Calu3 (cell line): Measurements from ENCODE around the gene LRRN4. TPM values are rescaled to one million over a fixed set of nuclear protein-coding genes. Genes with fewer than 3 reads are reported as not detected.

ENCODE experiments used
- Bru-seq: library from RNA; stranded (reverse); fragments of 400-500 nt; gene quantifications from one replicate; lab custom pipeline; 2021; lab: Mats Ljungman, UMichigan
- BruChase-seq, 2 experiments: library from RNA; stranded (reverse); fragments of 400-500 nt; gene quantifications; one replicate each; lab custom pipeline; 2021; lab: Mats Ljungman, UMichigan
- BruUV-seq: library from RNA; stranded (reverse); fragments of 400-500 nt; replicated peaks from 2 replicates; lab custom pipeline; 2021; lab: Mats Ljungman, UMichigan
- CTCF ChIA-PET: fragments of 300-600 bp; sonication (Branson Sonifier 250); formaldehyde crosslinking; loops from one replicate; lab custom pipeline; 2022; ENCODE audit warnings: antibody characterized with exemption; lab: Charles Lee
- DNase-seq: peaks from one replicate; pipeline ENCODE4 v3.0.0; 2022
- H3K27ac Mint-ChIP-seq: one replicate; pipeline ENCODE4 v1.8.0; 2022; ENCODE audit warnings: mixed read lengths; ENCODE audit not compliant: unreplicated experiment
- H3K27me3 Mint-ChIP-seq: one replicate; pipeline ENCODE4 v1.8.0; 2022; ENCODE audit warnings: mixed read lengths; ENCODE audit not compliant: unreplicated experiment
- H3K36me3 Mint-ChIP-seq: one replicate; pipeline ENCODE4 v1.8.0; 2022; ENCODE audit warnings: mild to moderate bottlenecking, moderate library complexity, mixed read lengths; ENCODE audit not compliant: insufficient read depth, unreplicated experiment
- H3K4me1 Mint-ChIP-seq: one replicate; pipeline ENCODE4 v1.8.0; 2022; ENCODE audit warnings: mild to moderate bottlenecking, low read depth, mixed read lengths; ENCODE audit not compliant: unreplicated experiment
- H3K4me3 Mint-ChIP-seq: one replicate; pipeline ENCODE4 v1.8.0; 2022; ENCODE audit warnings: mild to moderate bottlenecking, low read depth, moderate library complexity, mixed read lengths; ENCODE audit not compliant: unreplicated experiment
- H3K9me3 Mint-ChIP-seq: one replicate; pipeline ENCODE4 v1.8.0; 2022; ENCODE audit warnings: low read depth, mixed read lengths; ENCODE audit not compliant: unreplicated experiment
- CTCF ChIP-seq: fragments of 200-600 bp; IDR thresholded peaks from one replicate; pipeline ENCODE4 v1.8.0; 2022; ENCODE audit warnings: antibody characterized with exemption; ENCODE audit not compliant: unreplicated experiment
- intact Hi-C: fragments of 100-400 bp; cut with micrococcal nuclease; formaldehyde crosslinking; loops from one replicate; pipeline ENCODE4 v1.10.0; 2022; ENCODE audit not compliant: unreplicated experiment
- long read RNA-seq: library from polyadenylated mRNA; stranded (forward); transcript quantifications from one replicate; pipeline ENCODE4 v2.0.0, GENCODE V29; 2022
- total RNA-seq: library from RNA; stranded (reverse); gene quantifications from 2 replicates; pipeline ENCODE4 v1.2.3, GENCODE V29; 2022

Gene LRRN4
- total RNA-seq (2.0 and 2.6 TPM in 2 replicates), Bru-seq, nascent RNA (percentile 36 among the genes with signal in this experiment), BruChase-seq, experiment 1, labeled RNA remaining after a 6-hour chase (percentile 44 among the genes with signal in this experiment), BruChase-seq, experiment 2, labeled RNA remaining after a 2-hour chase (percentile 46 among the genes with signal in this experiment)
- long read RNA-seq, partial matches to known transcripts, result 1 of 1 reads
- long read RNA-seq, other reads (novel, unspliced or antisense), result 0 of 1 reads

DNA sequence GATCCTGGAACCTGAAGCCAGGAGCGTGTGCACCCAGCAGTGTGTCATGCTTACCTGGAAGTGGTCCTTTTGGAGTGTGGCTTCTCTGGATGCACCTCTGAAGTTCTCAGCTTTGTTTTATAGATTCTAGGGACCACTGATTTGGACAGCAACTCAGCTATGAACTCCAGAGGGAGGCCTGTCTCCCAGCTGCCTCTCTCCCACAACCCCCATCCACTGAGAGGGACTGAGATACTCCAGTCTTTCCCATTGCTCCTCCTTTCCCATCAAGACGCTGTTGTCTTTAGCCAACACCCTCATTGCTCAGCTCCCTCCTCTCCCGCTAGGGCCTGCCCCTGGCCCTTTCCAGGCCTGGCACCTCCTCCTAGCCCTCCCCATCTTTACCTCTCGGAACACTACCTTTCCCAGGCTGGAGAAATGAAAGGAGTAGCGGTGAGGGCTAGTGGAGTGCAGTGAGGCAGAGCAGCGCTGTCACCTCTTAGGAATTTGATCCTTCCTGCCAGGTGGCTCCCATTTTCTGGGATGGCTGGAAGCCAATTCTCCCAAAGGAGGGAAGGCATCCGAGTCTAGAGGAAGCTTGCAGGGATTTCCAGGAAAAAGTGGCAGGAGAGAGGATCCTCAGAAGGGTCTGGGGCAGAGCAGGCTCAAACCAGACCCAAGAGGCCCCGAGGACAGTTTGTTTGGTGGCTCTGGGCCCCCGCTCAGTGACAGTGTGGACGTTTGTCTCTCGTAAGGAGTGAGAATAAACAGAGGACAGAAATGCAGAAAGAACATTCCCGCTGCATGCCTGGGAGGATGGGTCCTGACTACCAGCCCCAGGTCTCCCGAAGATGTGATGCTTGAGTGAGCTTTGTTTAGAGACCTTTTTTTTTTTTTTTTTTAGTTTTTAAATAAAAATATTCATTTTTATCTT lies at the start of gene LRRN4:
Gene LRRN4, minus strand, starts transcription at position 285 of the 913 bp plus-strand sequence. CDS start 1,261 bp downstream, outside the sequence.
- Mint-ChIP-seq H3K36me3 (peaks cover 17% of the 10 kb centered on the region), H3K9me3 (no peaks in the 10 kb centered on the region), H3K4me1 (peaks cover 53% of the 10 kb centered on the region), H3K27me3 (no peaks in the 10 kb centered on the region), H3K4me3 (peak within 1 kb of the TSS; percentile 75), H3K27ac (peak within 1 kb of the TSS; percentile 52)
- intact Hi-C loops, result no loop called here
- peak; percentile 35 for DNase-seq
- TF ChIP-seq CTCF, result no peak
- CTCF ChIA-PET, result no interaction called here
- no TSS peak for BruUV-seq

- Mint-ChIP-seq H3K4me1 (no peaks in the 10 kb centered on the region), H3K4me3 (no peak overlapping the region), H3K9me3 (no peaks in the 10 kb centered on the region), H3K27me3 (no peaks in the 10 kb centered on the region), H3K27ac (no peak overlapping the region), H3K36me3 (peaks cover 7% of the 10 kb centered on the region)
- TF ChIP-seq CTCF, result no peak
- CTCF ChIA-PET, result no interaction called here
- intact Hi-C loops, result no loop called here
- DNase-seq, result no peak
- BruUV-seq, result no TSS peak
Observed at GRCh38 chr20:6103301-6103700, 49.4 kb upstream of the LRRN4 start.

DNA sequence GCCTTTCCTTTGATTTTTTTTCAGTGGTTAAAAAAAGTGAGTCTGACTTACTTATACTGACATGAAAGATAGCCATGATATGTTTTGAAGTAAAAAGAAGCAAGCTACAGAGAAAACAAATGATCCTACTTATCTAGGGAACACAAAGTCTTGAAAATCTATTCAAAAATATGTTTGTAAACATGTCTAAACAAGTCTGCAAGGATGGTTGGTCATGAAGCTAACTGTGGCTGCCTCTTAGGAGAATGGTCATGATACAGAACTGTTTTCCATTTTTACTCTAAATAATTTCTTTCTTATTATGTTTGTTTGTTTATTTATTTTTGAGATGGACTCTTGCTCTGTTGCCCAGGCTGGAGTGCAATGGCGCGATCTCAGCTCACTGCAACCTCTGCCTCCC lies 47.5 kb upstream of the LRRN4 start:
- DNase-seq, result no peak
- H3K36me3 Mint-ChIP-seq, result peaks cover 7% of the 10 kb centered on the region
- intact Hi-C loops, result no loop called here
- no peaks in the 10 kb centered on the region for H3K4me1 Mint-ChIP-seq
- CTCF ChIA-PET, result no interaction called here
- no peak overlapping the region for H3K27ac Mint-ChIP-seq
- H3K27me3 Mint-ChIP-seq, result no peaks in the 10 kb centered on the region
- H3K9me3 Mint-ChIP-seq, result no peaks in the 10 kb centered on the region
- no peak for TF ChIP-seq CTCF
- BruUV-seq, result no TSS peak
- no peak overlapping the region for H3K4me3 Mint-ChIP-seq

- Mint-ChIP-seq H3K4me1 (no peaks in the 10 kb centered on the region), H3K27ac (no peak overlapping the region), H3K4me3 (no peak overlapping the region), H3K27me3 (no peaks in the 10 kb centered on the region), H3K9me3 (no peaks in the 10 kb centered on the region), H3K36me3 (peaks cover 6% of the 10 kb centered on the region)
- no peak for TF ChIP-seq CTCF
- no TSS peak for BruUV-seq
- no peak for DNase-seq
- intact Hi-C loops, result no loop called here
- CTCF ChIA-PET, result no interaction called here
Observed at GRCh38 chr20:6100246-6100645, 46.4 kb upstream of the LRRN4 start.
